HepG2 (cell line): ENCODE data around the gene SASS6. TPM values are rescaled to one million over a fixed set of nuclear protein-coding genes. Genes with fewer than 3 reads are reported as not detected.

Source experiments
- ATAC-seq: fragments of 200-7000 bp; cut with Tn5 transposase; 3 replicates; pipeline ENCODE4 v1.9.1; 2020; ENCODE audit warnings: mild to moderate bottlenecking, moderate library complexity
- BruUV-seq: library from RNA; stranded (reverse); fragments of 400-500 nt; replicated peaks from 2 replicates; lab custom pipeline; 2021; lab: Mats Ljungman, UMichigan
- CTCF ChIA-PET: fragments of 300-600 bp; formaldehyde crosslinking; extraction: SDS; loops from one replicate; lab custom pipeline; 2021; ENCODE audit warnings: low total read pairs, inconsistent platforms, low intra/inter-chr PET ratio; lab: Yijun Ruan, JAX
- POLR2A ChIA-PET: fragments of 350-600 bp; sonication (Branson Sonifier 250); formaldehyde crosslinking; loops from one replicate; lab custom pipeline; 2020; ENCODE audit warnings: antibody characterized with exemption, inconsistent platforms; lab: Yijun Ruan, JAX
- DNase-seq: peaks from one replicate; pipeline ENCODE4 v3.0.0-alpha.2; 2015; ENCODE audit warnings: low spot score
- FAIRE-seq: peaks from 3 replicates; lab custom pipeline; 2011; peaks lifted over from hg19 to GRCh38; lab: Jason Lieb, UNC
- H2AFZ ChIP-seq: one replicate; pipeline ENCODE4 v1.6.1; 2011; ENCODE audit warnings: low read length, inconsistent platforms
- H3K27ac ChIP-seq: fragments of 300-600 bp; 3 replicates; pipeline ENCODE4 v1.8.0; 2011; ENCODE audit warnings: mixed run types, mild to moderate bottlenecking, mixed read lengths, low read length, inconsistent platforms; ENCODE audit not compliant: insufficient read depth; ENCODE audit errors: extremely low read length
- H3K27me3 ChIP-seq, 2 experiments: fragments of 200-600 bp in 1 of 2; 2 replicates in 1 of 2; 3 replicates in 1 of 2; pipeline versions ENCODE4 v1.6.0 to v1.8.0; 2011; ENCODE audit warnings: low read length in 2 of 2, mild to moderate bottlenecking in 2 of 2, moderate library complexity in 2 of 2, inconsistent platforms in 1 of 2; ENCODE audit not compliant: insufficient read depth in 2 of 2, control insufficient read depth in 1 of 2
- H3K36me3 ChIP-seq, 2 experiments: fragments of 200-600 bp in 1 of 2; replicated peaks in 1 of 2; 2 replicates in 1 of 2; 3 replicates in 1 of 2; pipeline versions ENCODE4 v1.5.1 to v1.8.0; 2011; ENCODE audit warnings: low read length in 2 of 2, inconsistent platforms in 1 of 2; ENCODE audit not compliant: insufficient read depth in 2 of 2, control insufficient read depth in 1 of 2
- H3K4me1 ChIP-seq: 2 replicates; pipeline ENCODE4 v1.5.1; 2012; ENCODE audit warnings: low read length, inconsistent platforms; ENCODE audit not compliant: insufficient read depth
- H3K4me2 ChIP-seq: 2 replicates; pipeline ENCODE4 v1.6.0; 2011; ENCODE audit warnings: low read depth, low read length, inconsistent platforms
- H3K4me3 ChIP-seq, 3 experiments: fragments of 200-600 bp in 1 of 3; sonication (generic), shearing (Covaris generic) in 1 of 3; replicated peaks in 1 of 3; 2 replicates each; pipeline ENCODE4 v1.5.1; 2011 to 2016; ENCODE audit warnings: low read length in 3 of 3, inconsistent platforms in 2 of 3, low read depth in 2 of 3, mild to moderate bottlenecking in 2 of 3, control low read depth in 1 of 3, mixed read lengths in 1 of 3; ENCODE audit not compliant: insufficient read depth in 1 of 3
- H3K79me2 ChIP-seq: one replicate; pipeline ENCODE4 v1.6.1; 2011; ENCODE audit warnings: low read length, inconsistent platforms; ENCODE audit not compliant: insufficient read depth
- H3K9ac ChIP-seq: 2 replicates; pipeline ENCODE4 v1.6.0; 2011; ENCODE audit warnings: mild to moderate bottlenecking, low read depth, low read length, inconsistent platforms; ENCODE audit not compliant: insufficient read depth
- H3K9me3 ChIP-seq: 2 replicates; pipeline ENCODE4 v1.5.1; 2012; ENCODE audit warnings: mild to moderate bottlenecking, low read length
- H4K20me1 ChIP-seq: 2 replicates; pipeline ENCODE4 v1.6.0; 2011; ENCODE audit warnings: inconsistent platforms, mild to moderate bottlenecking, low read length, moderate library complexity; ENCODE audit not compliant: insufficient read depth
- ATRX ChIP-seq: sonication (generic); formaldehyde crosslinking; IDR thresholded peaks from 2 replicates; pipeline ENCODE4 v1.4.0; 2020; ENCODE audit warnings: missing genetic modification reagents, borderline replicate concordance
- REXO4 ChIP-seq: sonication (generic); formaldehyde crosslinking; IDR thresholded peaks from 2 replicates; pipeline ENCODE4 v1.8.0; 2022; ENCODE audit warnings: missing genetic modification reagents, mild to moderate bottlenecking, borderline replicate concordance
- RFX1 ChIP-seq: fragments of 450-650 bp; IDR thresholded peaks from 2 replicates; pipeline ENCODE4 v1.6.1; 2017
- SIX4 ChIP-seq: sonication (generic); formaldehyde crosslinking; IDR thresholded peaks from 2 replicates; pipeline ENCODE4 v1.4.0; 2020; ENCODE audit warnings: missing genetic modification reagents
- SUZ12 ChIP-seq: fragments of 150-350 bp; IDR thresholded peaks from 2 replicates; pipeline ENCODE4 v1.6.1; 2014; ENCODE audit warnings: low read depth, low read length
- ZNF292 ChIP-seq: sonication (generic); formaldehyde crosslinking; IDR thresholded peaks from 2 replicates; pipeline ENCODE4 v1.8.1; 2022; ENCODE audit warnings: mild to moderate bottlenecking, low read depth, missing genetic modification reagents, borderline replicate concordance
- ZNF3 ChIP-seq: IDR thresholded peaks from 2 replicates; pipeline ENCODE4 v1.7.0; 2017; ENCODE audit warnings: inconsistent platforms
- ZNF772 ChIP-seq: sonication (generic); formaldehyde crosslinking; IDR thresholded peaks from 2 replicates; pipeline ENCODE4 v1.5.0; 2020; ENCODE audit warnings: mild to moderate bottlenecking, missing genetic modification reagents
- WGBS: methylation state at CpG from one replicate; pipeline ENCODE4 v1.1.6; 2017; ENCODE audit warnings: low lambda C conversion rate; 5-methylcytosine and 5-hydroxymethylcytosine counted together
- in situ Hi-C: cut with HindIII; loops from 2 replicates; pipeline ENCODE4 v1.10.0; 2017; ENCODE audit warnings: low pct_unique_long_range_greater_than_20kb; ENCODE audit not compliant: extremely low pct_ligation_motif_present
- intact Hi-C: fragments of 100-400 bp; cut with micrococcal nuclease; formaldehyde crosslinking; loops from one replicate; pipeline ENCODE4 v1.10.0; 2022; ENCODE audit not compliant: unreplicated experiment
- polyA plus RNA-seq, 8 experiments: library from polyadenylated mRNA; depleted of rRNA in 3 of 8; stranded (reverse) in 7 of 8; unstranded in 1 of 8; fragments of >200 nt; fragmentation: Illumina TruSeq in 4 of 8; extraction: Trizol in 4 of 8; gene quantifications; 2 replicates each; pipeline versions ENCODE4 v1.2.1 to v1.2.3, GENCODE V29; 2011 to 2016; ENCODE audit warnings: low read depth in 4 of 8, missing spikeins in 1 of 8, mixed read lengths in 1 of 8; ENCODE audit not compliant: insufficient read depth in 1 of 8
- total RNA-seq, 5 experiments: library from RNA; depleted of rRNA; stranded (reverse); fragments of >200 nt; fragmentation: Illumina TruSeq; extraction: Trizol; gene quantifications; 2 replicates each; pipeline ENCODE4 v1.2.3, GENCODE V29; 2016; ENCODE audit warnings: low read depth in 1 of 5
- TF ChIP-seq, protein P1 (sequence below): sonication (generic); formaldehyde crosslinking; IDR thresholded peaks from 2 replicates; pipeline ENCODE4 v1.9.0; 2022; ENCODE audit warnings: missing genetic modification reagents, mild to moderate bottlenecking, borderline replicate concordance
- TF ChIP-seq, protein P2 (sequence below): sonication (generic); formaldehyde crosslinking; IDR thresholded peaks from 2 replicates; pipeline ENCODE4 v1.4.0; 2020; ENCODE audit warnings: missing genetic modification reagents, borderline replicate concordance
- TF ChIP-seq, protein P3 (sequence below): sonication (generic); formaldehyde crosslinking; IDR thresholded peaks from one replicate; pipeline ENCODE4 v1.5.1; 2020; ENCODE audit warnings: mild to moderate bottlenecking, missing genetic modification reagents; ENCODE audit errors: not compliant biosample characterization
- TF ChIP-seq, protein P4 (sequence below): IDR thresholded peaks from 2 replicates; pipeline ENCODE4 v1.6.1; 2016

Gene SASS6
- total and polyA plus RNA-seq, 2 of the 13 experiments (the other 11 are each of a cell fraction or from before 2014, with no cell fraction given): 2.3 to 10.7 TPM

DNA sequence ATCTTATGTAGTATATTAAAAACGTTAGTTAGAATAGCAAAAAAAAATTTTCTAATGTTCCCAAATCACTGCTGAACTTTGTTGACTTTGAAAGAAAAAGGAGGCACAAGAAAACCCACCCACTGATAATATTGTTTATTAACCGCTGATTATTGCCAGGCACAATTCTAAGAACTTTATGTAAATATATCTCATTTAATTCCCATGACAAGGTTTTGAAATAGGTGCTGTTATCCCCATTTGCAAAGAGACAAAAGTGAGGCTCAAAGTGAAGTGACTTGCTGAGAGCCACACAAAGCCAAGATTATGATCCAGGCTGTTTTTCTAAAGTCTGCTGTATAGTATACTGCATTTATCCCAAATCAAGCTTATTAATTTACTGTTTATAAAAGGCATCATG lies 56.4 kb downstream of the SASS6 start (continued):
- TF ChIP-seq, protein P1, sequence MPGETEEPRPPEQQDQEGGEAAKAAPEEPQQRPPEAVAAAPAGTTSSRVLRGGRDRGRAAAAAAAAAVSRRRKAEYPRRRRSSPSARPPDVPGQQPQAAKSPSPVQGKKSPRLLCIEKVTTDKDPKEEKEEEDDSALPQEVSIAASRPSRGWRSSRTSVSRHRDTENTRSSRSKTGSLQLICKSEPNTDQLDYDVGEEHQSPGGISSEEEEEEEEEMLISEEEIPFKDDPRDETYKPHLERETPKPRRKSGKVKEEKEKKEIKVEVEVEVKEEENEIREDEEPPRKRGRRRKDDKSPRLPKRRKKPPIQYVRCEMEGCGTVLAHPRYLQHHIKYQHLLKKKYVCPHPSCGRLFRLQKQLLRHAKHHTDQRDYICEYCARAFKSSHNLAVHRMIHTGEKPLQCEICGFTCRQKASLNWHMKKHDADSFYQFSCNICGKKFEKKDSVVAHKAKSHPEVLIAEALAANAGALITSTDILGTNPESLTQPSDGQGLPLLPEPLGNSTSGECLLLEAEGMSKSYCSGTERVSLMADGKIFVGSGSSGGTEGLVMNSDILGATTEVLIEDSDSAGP: no peak
- TF ChIP-seq ATRX (CRISPR knock-in tag) (no peak), RFX1 (no peak), SIX4 (CRISPR knock-in tag) (no peak)

DNA sequence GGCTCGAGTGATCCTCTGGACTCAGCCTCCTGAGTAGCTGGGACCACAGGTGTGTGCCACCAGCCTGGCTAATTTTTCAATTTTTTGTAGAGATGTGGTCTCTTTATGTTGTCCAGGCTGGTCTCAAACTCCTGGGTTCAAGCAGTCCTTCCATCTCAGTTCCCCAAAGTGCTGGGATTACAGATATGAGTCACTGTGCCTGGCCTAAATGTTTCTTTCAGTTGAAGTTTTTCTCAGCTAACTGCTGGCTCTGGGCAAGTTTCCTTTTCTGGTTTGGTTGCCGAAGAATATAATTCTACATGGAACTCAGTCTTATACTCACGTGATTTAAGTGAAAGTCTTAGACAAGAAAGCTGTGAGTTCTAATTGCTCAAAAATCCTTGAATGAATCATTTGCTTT lies 57.0 kb downstream of the SASS6 start:
- FAIRE-seq (no peak), DNase-seq (no peak), ATAC-seq (no peak)
- no TSS peak for BruUV-seq
- Histone ChIP-seq H2AFZ (no peak overlapping the region), H3K9ac (no peak overlapping the region), H3K4me3 (no peak overlapping the region), H4K20me1 (no peaks in the 10 kb centered on the region), H3K4me1 (no peaks in the 10 kb centered on the region), H3K27ac (no peak overlapping the region), H3K27me3 (no peaks in the 10 kb centered on the region), H3K9me3 (no peaks in the 10 kb centered on the region), H3K4me2 (no peak overlapping the region), H3K36me3 (peaks cover 16 to 73% of the 10 kb centered on the region in 2 experiments), H3K79me2 (peaks cover 2% of the 10 kb centered on the region)
- POLR2A ChIA-PET: no interaction called here
- intact Hi-C loops: no loop called here
- CTCF ChIA-PET: no interaction called here
- in situ Hi-C loops: no loop called here
- 98% methylated on average over 3 of the region's 3 CpGs for WGBS
- TF ChIP-seq ZNF292 (no peak), ZNF3 (CRISPR knock-in tag) (no peak), SUZ12 (no peak), REXO4 (no peak), ZNF772 (no peak)
- TF ChIP-seq, protein P2, sequence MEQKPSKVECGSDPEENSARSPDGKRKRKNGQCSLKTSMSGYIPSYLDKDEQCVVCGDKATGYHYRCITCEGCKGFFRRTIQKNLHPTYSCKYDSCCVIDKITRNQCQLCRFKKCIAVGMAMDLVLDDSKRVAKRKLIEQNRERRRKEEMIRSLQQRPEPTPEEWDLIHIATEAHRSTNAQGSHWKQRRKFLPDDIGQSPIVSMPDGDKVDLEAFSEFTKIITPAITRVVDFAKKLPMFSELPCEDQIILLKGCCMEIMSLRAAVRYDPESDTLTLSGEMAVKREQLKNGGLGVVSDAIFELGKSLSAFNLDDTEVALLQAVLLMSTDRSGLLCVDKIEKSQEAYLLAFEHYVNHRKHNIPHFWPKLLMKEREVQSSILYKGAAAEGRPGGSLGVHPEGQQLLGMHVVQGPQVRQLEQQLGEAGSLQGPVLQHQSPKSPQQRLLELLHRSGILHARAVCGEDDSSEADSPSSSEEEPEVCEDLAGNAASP (CRISPR knock-in tag): no peak
- TF ChIP-seq, protein P3, sequence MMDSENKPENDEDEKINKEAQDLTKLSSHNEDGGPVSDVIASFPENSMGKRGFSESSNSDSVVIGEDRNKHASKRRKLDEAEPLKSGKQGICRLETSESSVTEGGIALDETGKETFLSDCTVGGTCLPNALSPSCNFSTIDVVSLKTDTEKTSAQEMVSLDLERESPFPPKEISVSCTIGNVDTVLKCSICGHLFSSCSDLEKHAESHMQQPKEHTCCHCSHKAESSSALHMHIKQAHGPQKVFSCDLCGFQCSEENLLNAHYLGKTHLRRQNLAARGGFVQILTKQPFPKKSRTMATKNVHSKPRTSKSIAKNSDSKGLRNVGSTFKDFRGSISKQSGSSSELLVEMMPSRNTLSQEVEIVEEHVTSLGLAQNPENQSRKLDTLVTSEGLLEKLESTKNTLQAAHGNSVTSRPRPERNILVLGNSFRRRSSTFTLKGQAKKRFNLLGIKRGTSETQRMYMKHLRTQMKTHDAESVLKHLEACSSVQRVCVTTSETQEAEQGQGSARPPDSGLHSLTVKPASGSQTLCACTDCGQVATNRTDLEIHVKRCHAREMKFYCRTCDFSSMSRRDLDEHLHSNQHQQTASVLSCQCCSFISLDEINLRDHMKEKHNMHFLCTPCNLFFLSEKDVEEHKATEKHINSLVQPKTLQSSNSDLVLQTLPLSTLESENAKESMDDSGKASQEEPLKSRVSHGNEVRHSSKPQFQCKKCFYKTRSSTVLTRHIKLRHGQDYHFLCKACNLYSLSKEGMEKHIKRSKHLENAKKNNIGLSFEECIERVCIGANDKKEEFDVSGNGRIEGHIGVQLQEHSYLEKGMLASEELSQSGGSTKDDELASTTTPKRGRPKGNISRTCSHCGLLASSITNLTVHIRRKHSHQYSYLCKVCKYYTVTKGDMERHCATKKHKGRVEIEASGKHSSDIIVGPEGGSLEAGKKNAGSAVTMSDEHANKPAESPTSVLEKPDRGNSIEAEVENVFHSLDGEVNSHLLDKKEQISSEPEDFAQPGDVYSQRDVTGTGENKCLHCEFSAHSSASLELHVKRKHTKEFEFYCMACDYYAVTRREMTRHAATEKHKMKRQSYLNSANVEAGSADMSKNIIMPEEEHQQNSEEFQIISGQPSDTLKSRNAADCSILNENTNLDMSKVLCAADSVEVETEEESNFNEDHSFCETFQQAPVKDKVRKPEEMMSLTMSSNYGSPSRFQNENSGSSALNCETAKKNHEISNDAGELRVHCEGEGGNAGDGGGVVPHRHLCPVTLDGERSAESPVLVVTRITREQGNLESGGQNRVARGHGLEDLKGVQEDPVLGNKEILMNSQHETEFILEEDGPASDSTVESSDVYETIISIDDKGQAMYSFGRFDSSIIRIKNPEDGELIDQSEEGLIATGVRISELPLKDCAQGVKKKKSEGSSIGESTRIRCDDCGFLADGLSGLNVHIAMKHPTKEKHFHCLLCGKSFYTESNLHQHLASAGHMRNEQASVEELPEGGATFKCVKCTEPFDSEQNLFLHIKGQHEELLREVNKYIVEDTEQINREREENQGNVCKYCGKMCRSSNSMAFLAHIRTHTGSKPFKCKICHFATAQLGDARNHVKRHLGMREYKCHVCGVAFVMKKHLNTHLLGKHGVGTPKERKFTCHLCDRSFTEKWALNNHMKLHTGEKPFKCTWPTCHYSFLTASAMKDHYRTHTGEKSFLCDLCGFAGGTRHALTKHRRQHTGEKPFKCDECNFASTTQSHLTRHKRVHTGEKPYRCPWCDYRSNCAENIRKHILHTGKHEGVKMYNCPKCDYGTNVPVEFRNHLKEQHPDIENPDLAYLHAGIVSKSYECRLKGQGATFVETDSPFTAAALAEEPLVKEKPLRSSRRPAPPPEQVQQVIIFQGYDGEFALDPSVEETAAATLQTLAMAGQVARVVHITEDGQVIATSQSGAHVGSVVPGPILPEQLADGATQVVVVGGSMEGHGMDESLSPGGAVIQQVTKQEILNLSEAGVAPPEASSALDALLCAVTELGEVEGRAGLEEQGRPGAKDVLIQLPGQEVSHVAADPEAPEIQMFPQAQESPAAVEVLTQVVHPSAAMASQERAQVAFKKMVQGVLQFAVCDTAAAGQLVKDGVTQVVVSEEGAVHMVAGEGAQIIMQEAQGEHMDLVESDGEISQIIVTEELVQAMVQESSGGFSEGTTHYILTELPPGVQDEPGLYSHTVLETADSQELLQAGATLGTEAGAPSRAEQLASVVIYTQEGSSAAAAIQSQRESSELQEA (CRISPR knock-in tag): no peak
- TF ChIP-seq, protein P4, sequence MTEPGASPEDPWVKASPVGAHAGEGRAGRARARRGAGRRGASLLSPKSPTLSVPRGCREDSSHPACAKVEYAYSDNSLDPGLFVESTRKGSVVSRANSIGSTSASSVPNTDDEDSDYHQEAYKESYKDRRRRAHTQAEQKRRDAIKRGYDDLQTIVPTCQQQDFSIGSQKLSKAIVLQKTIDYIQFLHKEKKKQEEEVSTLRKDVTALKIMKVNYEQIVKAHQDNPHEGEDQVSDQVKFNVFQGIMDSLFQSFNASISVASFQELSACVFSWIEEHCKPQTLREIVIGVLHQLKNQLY (CRISPR knock-in tag): no peak
